IMR-90 (cell line): ENCODE data around the gene OCLN. TPM values are rescaled to one million over a fixed set of nuclear protein-coding genes. Genes with fewer than 3 reads are reported as not detected.

Experiments used
- ATAC-seq: fragments of 200-7000 bp; cut with Tn5 transposase; 2 replicates; pipeline ENCODE4 v1.9.1; 2020; ENCODE audit warnings: low read depth, mild to moderate bottlenecking, moderate library complexity
- BruUV-seq: library from RNA; stranded (reverse); fragments of 400-500 nt; replicated peaks from 2 replicates; lab custom pipeline; 2021; lab: Mats Ljungman, UMichigan
- CTCF ChIA-PET: fragments of 300-600 bp; formaldehyde crosslinking; extraction: SDS; loops from one replicate; lab custom pipeline; 2021; ENCODE audit warnings: antibody characterized with exemption; lab: Yijun Ruan, JAX
- POLR2A ChIA-PET: fragments of 300-600 bp; sonication (Branson Sonifier 250); formaldehyde crosslinking; loops from one replicate; lab custom pipeline; 2022; ENCODE audit warnings: antibody characterized with exemption; ENCODE audit not compliant: unreplicated experiment; lab: Charles Lee
- DNase-seq: peaks from one replicate; pipeline ENCODE4 v3.0.0; 2013
- H2AFZ ChIP-seq: replicated peaks from 2 replicates; pipeline ENCODE3; 2013; ENCODE audit warnings: low read length, mild to moderate bottlenecking; ENCODE audit not compliant: poor library complexity
- H2AK5ac ChIP-seq: 2 replicates; pipeline ENCODE4 v1.6.1; 2013; ENCODE audit warnings: low read depth, low read length, inconsistent platforms
- H2AK9ac ChIP-seq: replicated peaks from 2 replicates; pipeline ENCODE3; 2013; ENCODE audit warnings: mild to moderate bottlenecking, low read depth, low read length, moderate library complexity; ENCODE audit not compliant: poor library complexity
- H2BK120ac ChIP-seq: 2 replicates; pipeline ENCODE4 v1.6.1; 2013; ENCODE audit warnings: low read depth, low read length, inconsistent platforms
- H2BK15ac ChIP-seq: 3 replicates; pipeline ENCODE4 v1.6.1; 2013; ENCODE audit warnings: low read depth, low read length, inconsistent platforms
- H2BK20ac ChIP-seq: 2 replicates; pipeline ENCODE4 v1.6.1; 2013; ENCODE audit warnings: low read depth, mild to moderate bottlenecking, inconsistent platforms, low read length, moderate library complexity
- H2BK5ac ChIP-seq: 2 replicates; pipeline ENCODE4 v1.6.1; 2013; ENCODE audit warnings: mild to moderate bottlenecking, low read depth, low read length, inconsistent platforms; ENCODE audit not compliant: poor library complexity, severe bottlenecking
- H3K14ac ChIP-seq: replicated peaks from 2 replicates; pipeline ENCODE4 v1.6.1; 2013; ENCODE audit warnings: low read depth, low read length, inconsistent platforms
- H3K18ac ChIP-seq: 2 replicates; pipeline ENCODE4 v1.6.1; 2013; ENCODE audit warnings: low read depth, low read length, control low read depth
- H3K23ac ChIP-seq: 2 replicates; pipeline ENCODE4 v1.6.1; 2013; ENCODE audit warnings: low read depth, low read length, inconsistent platforms
- H3K27ac ChIP-seq: 2 replicates; pipeline ENCODE4 v1.5.1; 2013; ENCODE audit warnings: mild to moderate bottlenecking, control low read depth, low read length; ENCODE audit not compliant: insufficient read depth
- H3K27me3 ChIP-seq: 2 replicates; pipeline ENCODE4 v1.6.1; 2013; ENCODE audit warnings: low read length; ENCODE audit not compliant: control insufficient read depth, insufficient read depth
- H3K36me3 ChIP-seq: 2 replicates; pipeline ENCODE4 v1.6.1; 2013; ENCODE audit warnings: low read length, mixed read lengths; ENCODE audit not compliant: control insufficient read depth, insufficient read depth
- H3K4ac ChIP-seq: 2 replicates; pipeline ENCODE4 v1.6.1; 2013; ENCODE audit warnings: low read depth, low read length, inconsistent platforms
- H3K4me1 ChIP-seq: 2 replicates; pipeline ENCODE4 v1.6.1; 2013; ENCODE audit warnings: low read length, mixed read lengths; ENCODE audit not compliant: control insufficient read depth, insufficient read depth
- H3K4me2 ChIP-seq: 2 replicates; pipeline ENCODE4 v1.6.1; 2013; ENCODE audit warnings: low read depth, mild to moderate bottlenecking, control low read depth, low read length, moderate library complexity
- H3K4me3 ChIP-seq: 2 replicates; pipeline ENCODE4 v1.5.1; 2013; ENCODE audit warnings: low read depth, mild to moderate bottlenecking, control low read depth, low read length, moderate library complexity; ENCODE audit not compliant: insufficient read depth
- H3K56ac ChIP-seq: 2 replicates; pipeline ENCODE4 v1.6.1; 2013; ENCODE audit warnings: low read length, inconsistent platforms; ENCODE audit not compliant: insufficient read depth; ENCODE audit errors: extremely low read depth
- H3K79me1 ChIP-seq, 2 experiments: 2 replicates each; pipeline ENCODE4 v1.6.1; 2013; ENCODE audit warnings: low read length in 2 of 2, inconsistent platforms in 1 of 2, low read depth in 1 of 2
- H3K9ac ChIP-seq: 2 replicates; pipeline ENCODE4 v1.6.1; 2013; ENCODE audit warnings: low read depth, low read length, control low read depth
- H3K9me1 ChIP-seq: 2 replicates; pipeline ENCODE4 v1.6.1; 2013; ENCODE audit warnings: low read length, inconsistent platforms; ENCODE audit not compliant: insufficient read depth
- H3K9me3 ChIP-seq: 2 replicates; pipeline ENCODE4 v1.6.1; 2013; ENCODE audit warnings: low read length; ENCODE audit not compliant: control insufficient read depth, insufficient read depth
- H4K20me1 ChIP-seq: 2 replicates; pipeline ENCODE4 v1.6.1; 2013; ENCODE audit warnings: low read length, inconsistent platforms; ENCODE audit not compliant: insufficient read depth
- H4K5ac ChIP-seq: 2 replicates; pipeline ENCODE4 v1.6.1; 2013; ENCODE audit warnings: mild to moderate bottlenecking, low read depth, low read length, control low read depth
- H4K8ac ChIP-seq, 2 experiments: 2 replicates each; pipeline ENCODE4 v1.6.1; 2013; ENCODE audit warnings: low read depth in 2 of 2, low read length in 2 of 2, control low read depth in 1 of 2, inconsistent platforms in 1 of 2
- H4K91ac ChIP-seq: 2 replicates; pipeline ENCODE4 v1.6.1; 2013; ENCODE audit warnings: low read depth, low read length, inconsistent platforms; ENCODE audit not compliant: insufficient read depth
- CEBPB ChIP-seq: IDR thresholded peaks from 2 replicates; pipeline ENCODE4 v1.6.1; 2012; ENCODE audit warnings: low read depth, low read length, improper control_type of control experiment
- CHD1 ChIP-seq: IDR thresholded peaks from 2 replicates; pipeline ENCODE4 v1.6.1; 2012; ENCODE audit warnings: low read depth, low read length, improper control_type of control experiment
- FOS ChIP-seq: fragments of 150-350 bp; IDR thresholded peaks from 2 replicates; pipeline ENCODE4 v1.6.1; 2016; ENCODE audit warnings: low read depth, low read length
- MAFK ChIP-seq: IDR thresholded peaks from 2 replicates; pipeline ENCODE4 v1.6.1; 2012; ENCODE audit warnings: low read depth, low read length, improper control_type of control experiment
- MAZ ChIP-seq: IDR thresholded peaks from 2 replicates; pipeline ENCODE4 v1.6.1; 2012; ENCODE audit warnings: low read depth, mild to moderate bottlenecking, low read length, improper control_type of control experiment, moderate library complexity, borderline replicate concordance
- MXI1 ChIP-seq: IDR thresholded peaks from 2 replicates; pipeline ENCODE4 v1.6.1; 2012; ENCODE audit warnings: low read depth, mild to moderate bottlenecking, low read length, moderate library complexity, borderline replicate concordance
- NFE2L2 ChIP-seq: fragments of 150-350 bp; IDR thresholded peaks from 2 replicates; pipeline ENCODE4 v1.6.1; 2016; ENCODE audit warnings: low read depth, mild to moderate bottlenecking, low read length
- POLR2A ChIP-seq: IDR thresholded peaks from 2 replicates; pipeline ENCODE4 v1.6.1; 2012; ENCODE audit warnings: mild to moderate bottlenecking, low read depth, low read length
- RAD21 ChIP-seq: IDR thresholded peaks from 2 replicates; pipeline ENCODE4 v1.6.1; 2012; ENCODE audit warnings: low read length, improper control_type of control experiment
- RCOR1 ChIP-seq: IDR thresholded peaks from 2 replicates; pipeline ENCODE4 v1.6.1; 2012; ENCODE audit warnings: mild to moderate bottlenecking, low read length, improper control_type of control experiment; ENCODE audit not compliant: insufficient replicate concordance
- RFX5 ChIP-seq: IDR thresholded peaks from 2 replicates; pipeline ENCODE4 v1.8.0; 2012; ENCODE audit warnings: low read depth, mild to moderate bottlenecking, low read length, moderate library complexity
- SMC3 ChIP-seq: fragments of 150-350 bp; IDR thresholded peaks from 2 replicates; pipeline ENCODE4 v1.6.1; 2016; ENCODE audit warnings: low read depth, mild to moderate bottlenecking, antibody characterized with exemption, low read length, moderate library complexity
- WGBS, 2 experiments: methylation state at CpG; one replicate each; pipeline versions ENCODE4 v1.1.5 to v1.1.7; 2013; ENCODE audit warnings: missing lambda C conversion rate in 2 of 2; ENCODE audit not compliant: insufficient read length in 1 of 2; ENCODE audit errors: extremely low coverage in 2 of 2; 5-methylcytosine and 5-hydroxymethylcytosine counted together
- dilution Hi-C: fragments of 300-500 bp; cut with HindIII; formaldehyde crosslinking; loops from one replicate; pipeline ENCODE4 v1.14.3; 2018; ENCODE audit warnings: low sequenced_read_pairs; ENCODE audit not compliant: unreplicated experiment
- in situ Hi-C: fragments of 300-500 bp; cut with MboI; formaldehyde crosslinking; loops from 3 replicates; pipeline ENCODE4 v1.14.3; 2019; ENCODE audit warnings: low sequenced_read_pairs, inconsistent platforms, mixed read lengths
- intact Hi-C: fragments of 100-400 bp; cut with micrococcal nuclease; formaldehyde crosslinking; loops from 2 replicates; pipeline ENCODE4 v1.10.0; 2022
- polyA plus RNA-seq, 3 experiments: library from polyadenylated mRNA; depleted of rRNA; stranded (reverse); fragments of >200 nt; gene quantifications; 2 replicates each; pipeline ENCODE4 v1.2.3, GENCODE V29; 2012; ENCODE audit warnings: low replicate concordance in 1 of 3
- total RNA-seq: library from RNA; depleted of rRNA; stranded (reverse); fragments of >200 nt; gene quantifications from 2 replicates; pipeline ENCODE4 v1.2.3, GENCODE V29; 2012
- TF ChIP-seq, protein P1 (sequence below): conservative IDR thresholded peaks from 2 replicates; pipeline ENCODE4 v1.5.1; 2012; ENCODE audit warnings: mild to moderate bottlenecking, low read depth, low read length, improper control_type of control experiment
- TF ChIP-seq, protein P2 (sequence below): fragments of 150-350 bp; IDR thresholded peaks from 2 replicates; pipeline ENCODE4 v1.6.1; 2016; ENCODE audit warnings: low read depth, mild to moderate bottlenecking, low read length, moderate library complexity, borderline replicate concordance

The OCLN gene
- total and polyA plus RNA-seq, 2 of the 4 experiments (the other 2 are of a cell fraction), result 0.72 to 0.99 TPM

DNA sequence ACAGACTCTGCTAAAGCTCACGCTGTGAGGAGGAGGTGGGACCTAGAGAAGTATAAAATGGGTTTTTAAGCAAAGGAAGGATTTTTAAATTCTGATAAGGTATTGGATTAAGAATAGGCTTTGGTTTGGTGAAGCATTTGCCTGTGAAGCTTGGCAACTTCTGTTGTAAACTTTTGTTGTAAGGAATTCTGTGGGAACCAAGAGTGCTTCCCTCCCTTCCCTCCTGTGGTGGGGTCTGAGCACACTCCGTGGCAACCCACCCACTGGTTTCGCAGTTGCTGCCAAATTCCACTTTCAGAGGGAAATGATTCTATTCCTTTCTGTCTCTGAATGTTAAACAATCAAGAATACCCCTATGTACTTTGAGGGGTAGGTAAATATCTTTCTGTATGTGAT, 38.8 kb downstream of the OCLN start:
- Histone ChIP-seq H3K36me3 (no peaks in the 10 kb centered on the region), H3K27ac (no peak overlapping the region)

More for the DNA sequence above, 38.8 kb downstream of the OCLN start:
- no peak for TF ChIP-seq MXI1
- TF ChIP-seq RAD21, result no peak
- no peak for TF ChIP-seq RCOR1
- no peak for TF ChIP-seq CEBPB
- TF ChIP-seq FOS, result no peak
- TF ChIP-seq SMC3, result no peak
- TF ChIP-seq POLR2A, result no peak
- TF ChIP-seq, protein P1, sequence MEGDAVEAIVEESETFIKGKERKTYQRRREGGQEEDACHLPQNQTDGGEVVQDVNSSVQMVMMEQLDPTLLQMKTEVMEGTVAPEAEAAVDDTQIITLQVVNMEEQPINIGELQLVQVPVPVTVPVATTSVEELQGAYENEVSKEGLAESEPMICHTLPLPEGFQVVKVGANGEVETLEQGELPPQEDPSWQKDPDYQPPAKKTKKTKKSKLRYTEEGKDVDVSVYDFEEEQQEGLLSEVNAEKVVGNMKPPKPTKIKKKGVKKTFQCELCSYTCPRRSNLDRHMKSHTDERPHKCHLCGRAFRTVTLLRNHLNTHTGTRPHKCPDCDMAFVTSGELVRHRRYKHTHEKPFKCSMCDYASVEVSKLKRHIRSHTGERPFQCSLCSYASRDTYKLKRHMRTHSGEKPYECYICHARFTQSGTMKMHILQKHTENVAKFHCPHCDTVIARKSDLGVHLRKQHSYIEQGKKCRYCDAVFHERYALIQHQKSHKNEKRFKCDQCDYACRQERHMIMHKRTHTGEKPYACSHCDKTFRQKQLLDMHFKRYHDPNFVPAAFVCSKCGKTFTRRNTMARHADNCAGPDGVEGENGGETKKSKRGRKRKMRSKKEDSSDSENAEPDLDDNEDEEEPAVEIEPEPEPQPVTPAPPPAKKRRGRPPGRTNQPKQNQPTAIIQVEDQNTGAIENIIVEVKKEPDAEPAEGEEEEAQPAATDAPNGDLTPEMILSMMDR, result no peak
- TF ChIP-seq, protein P2, sequence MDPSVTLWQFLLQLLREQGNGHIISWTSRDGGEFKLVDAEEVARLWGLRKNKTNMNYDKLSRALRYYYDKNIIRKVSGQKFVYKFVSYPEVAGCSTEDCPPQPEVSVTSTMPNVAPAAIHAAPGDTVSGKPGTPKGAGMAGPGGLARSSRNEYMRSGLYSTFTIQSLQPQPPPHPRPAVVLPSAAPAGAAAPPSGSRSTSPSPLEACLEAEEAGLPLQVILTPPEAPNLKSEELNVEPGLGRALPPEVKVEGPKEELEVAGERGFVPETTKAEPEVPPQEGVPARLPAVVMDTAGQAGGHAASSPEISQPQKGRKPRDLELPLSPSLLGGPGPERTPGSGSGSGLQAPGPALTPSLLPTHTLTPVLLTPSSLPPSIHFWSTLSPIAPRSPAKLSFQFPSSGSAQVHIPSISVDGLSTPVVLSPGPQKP, result no peak
- TF ChIP-seq NFE2L2, result no peak
- no peak for TF ChIP-seq MAFK
- TF ChIP-seq MAZ, result no peak
- no peak for TF ChIP-seq CHD1
- no peak for TF ChIP-seq RFX5
- Histone ChIP-seq H3K27me3 (peaks cover 25% of the 10 kb centered on the region), H3K4me2 (no peak overlapping the region), H2AK5ac (no peak overlapping the region), H4K5ac (no peak overlapping the region), H4K8ac (no peak overlapping the region), H3K23ac (no peak overlapping the region), H2AK9ac (no peak overlapping the region), H3K9me3 (no peaks in the 10 kb centered on the region), H3K4ac (no peak overlapping the region), H3K56ac (no peak overlapping the region), H2BK20ac (no peak overlapping the region), H3K18ac (no peak overlapping the region), H3K79me1 (no peaks in the 10 kb centered on the region), H3K4me1 (no peaks in the 10 kb centered on the region), H3K4me3 (no peak overlapping the region), H3K9me1 (no peaks in the 10 kb centered on the region), H3K14ac (no peak overlapping the region), H4K20me1 (no peaks in the 10 kb centered on the region), H3K9ac (no peak overlapping the region), H4K91ac (no peak overlapping the region), H2BK120ac (no peak overlapping the region), H2BK5ac (no peak overlapping the region), H2AFZ (no peak overlapping the region), H2BK15ac (no peak overlapping the region)
- POLR2A ChIA-PET, result no interaction called here
- in situ Hi-C loops (no loop called here), intact Hi-C loops (no loop called here), dilution Hi-C loops (no loop called here)
- ATAC-seq, result no peak
- CTCF ChIA-PET, result no interaction called here
- no TSS peak for BruUV-seq
- DNase-seq, result no peak
- WGBS, 2 experiments, result no CpG with 5 or more reads among the region's 3 CpGs
